HG02623 (cell line): ENCODE measurements around the gene AGRP.
A peak's percentile ranks its signal among the peaks of the same experiment; 100 is the strongest.
"Not testable (repeated sequence)": the region's sequence is repeated elsewhere in the genome, so short reads cannot be mapped to it uniquely, and the experiment has no call there.

Source experiments
- ATAC-seq: cut with Tn5 transposase; IDR thresholded peaks from one replicate; pipeline ENCODE4 v1.9.1; 2021; ENCODE audit warnings: moderate library complexity; ENCODE audit not compliant: unreplicated experiment

Gene AGRP

GRCh38 chr16:67504031-67505021 is 21.0 kb upstream of the AGRP start:
- no peak for ATAC-seq

- no peak for ATAC-seq
These were observed 15.8 kb upstream of the AGRP start for GRCh38 chr16:67499106-67499505.

DNA sequence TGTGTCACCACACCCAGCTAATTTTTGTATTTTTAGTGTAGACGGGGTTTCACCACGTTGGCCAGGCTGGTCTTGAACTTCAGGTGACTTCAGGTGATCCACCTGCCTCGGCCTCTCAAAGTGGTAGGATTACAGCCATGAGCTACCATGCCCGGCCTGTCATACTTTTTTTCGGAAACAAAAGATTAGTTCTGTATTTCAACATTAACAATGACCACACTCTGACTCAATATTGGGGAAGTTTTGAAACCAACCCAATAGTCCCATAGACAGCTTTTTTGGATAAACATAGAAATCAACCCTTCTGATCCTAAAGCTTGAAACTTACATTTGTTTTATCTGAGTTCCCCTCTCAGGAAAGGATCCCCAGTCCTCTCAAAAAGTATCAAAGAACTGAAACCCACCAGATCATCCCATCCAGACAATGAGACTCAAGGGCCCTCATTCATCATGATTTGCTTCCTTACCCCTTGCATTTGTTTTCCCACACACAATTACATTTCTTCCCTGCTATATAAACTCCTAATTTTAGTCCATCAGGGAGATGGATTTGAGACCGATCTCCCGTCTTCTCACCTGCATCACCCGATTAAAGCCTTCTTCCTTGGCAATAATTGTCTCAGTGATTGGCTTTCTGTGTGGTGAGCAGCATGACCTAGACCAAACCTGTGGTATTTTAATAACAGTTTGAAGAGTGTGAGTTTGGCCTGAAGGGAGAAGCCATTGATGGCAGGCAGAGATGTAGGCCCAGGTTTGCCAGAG is 7.2 kb upstream of the AGRP start:
- ATAC-seq, result no peak

GRCh38 chr16:67489401-67490083 is 6.2 kb upstream of the AGRP start:
- ATAC-seq, result no peak

DNA sequence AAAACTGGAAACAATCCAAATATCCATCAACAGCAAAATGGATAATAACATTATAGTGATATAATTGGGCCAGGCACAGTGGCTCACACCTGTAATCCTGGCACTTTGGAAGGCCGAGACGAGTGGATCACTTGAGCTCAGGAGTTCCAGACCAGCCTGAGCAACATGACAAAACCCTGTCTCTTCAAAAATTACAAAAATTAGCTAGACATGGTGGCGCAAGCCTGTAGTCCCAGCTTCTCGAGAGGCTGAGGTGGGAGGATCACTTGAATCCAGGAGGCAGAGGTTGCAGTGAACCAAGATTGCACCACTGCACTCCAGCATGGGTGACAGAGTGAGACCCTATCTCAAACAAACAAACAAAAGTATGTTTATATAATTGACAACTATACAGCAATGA is 4.2 kb upstream of the AGRP start:
- ATAC-seq, result not testable (repeated sequence)

GRCh38 chr16:67486805-67487204 is 3.5 kb upstream of the AGRP start:
- ATAC-seq, result no peak

DNA sequence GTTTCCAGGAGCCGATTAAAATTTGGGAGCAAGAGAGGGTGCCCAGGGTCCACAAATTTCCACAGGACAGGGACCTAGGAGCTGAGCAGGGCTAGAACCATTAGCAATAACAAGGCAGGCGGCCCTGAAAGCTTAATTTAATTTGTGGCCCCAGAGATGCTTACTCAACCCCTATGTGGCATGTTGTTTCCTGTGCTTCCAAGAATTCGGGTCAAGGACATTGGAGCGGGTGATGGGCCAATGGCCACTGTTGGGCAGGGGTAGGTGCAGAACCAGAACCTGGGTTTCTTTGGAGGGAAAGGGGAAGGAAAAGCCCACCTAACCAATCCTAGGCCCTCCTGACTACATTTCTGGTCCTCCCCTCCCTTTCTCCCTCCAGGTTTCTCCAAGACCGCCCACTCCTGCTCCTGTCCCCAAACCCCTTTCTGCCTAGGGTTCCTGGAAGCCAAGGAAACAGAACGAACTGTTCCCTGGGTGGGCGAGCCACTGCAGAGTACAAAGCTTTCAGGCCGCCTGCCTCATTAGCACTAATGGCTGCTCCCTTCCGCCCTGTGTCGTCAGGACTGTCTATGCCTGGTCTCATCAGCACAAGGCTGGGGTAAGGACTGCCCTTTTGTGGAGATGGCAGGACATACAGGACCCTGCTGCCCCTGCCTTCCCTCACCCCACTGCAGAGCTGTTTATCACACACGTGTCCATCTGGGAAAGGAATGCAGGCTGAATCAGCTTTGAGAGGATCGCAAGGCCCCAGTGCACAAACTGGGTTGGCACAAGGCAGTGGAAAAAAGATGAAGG is 581 bp upstream of the AGRP start:
- no peak for ATAC-seq

GRCh38 chr16:67482233-67482924 is 968 bp downstream of the AGRP start:
- ATAC-seq, result no peak

- no peak for ATAC-seq
These were observed 1.6 kb downstream of the AGRP start for GRCh38 chr16:67481561-67482232.

DNA sequence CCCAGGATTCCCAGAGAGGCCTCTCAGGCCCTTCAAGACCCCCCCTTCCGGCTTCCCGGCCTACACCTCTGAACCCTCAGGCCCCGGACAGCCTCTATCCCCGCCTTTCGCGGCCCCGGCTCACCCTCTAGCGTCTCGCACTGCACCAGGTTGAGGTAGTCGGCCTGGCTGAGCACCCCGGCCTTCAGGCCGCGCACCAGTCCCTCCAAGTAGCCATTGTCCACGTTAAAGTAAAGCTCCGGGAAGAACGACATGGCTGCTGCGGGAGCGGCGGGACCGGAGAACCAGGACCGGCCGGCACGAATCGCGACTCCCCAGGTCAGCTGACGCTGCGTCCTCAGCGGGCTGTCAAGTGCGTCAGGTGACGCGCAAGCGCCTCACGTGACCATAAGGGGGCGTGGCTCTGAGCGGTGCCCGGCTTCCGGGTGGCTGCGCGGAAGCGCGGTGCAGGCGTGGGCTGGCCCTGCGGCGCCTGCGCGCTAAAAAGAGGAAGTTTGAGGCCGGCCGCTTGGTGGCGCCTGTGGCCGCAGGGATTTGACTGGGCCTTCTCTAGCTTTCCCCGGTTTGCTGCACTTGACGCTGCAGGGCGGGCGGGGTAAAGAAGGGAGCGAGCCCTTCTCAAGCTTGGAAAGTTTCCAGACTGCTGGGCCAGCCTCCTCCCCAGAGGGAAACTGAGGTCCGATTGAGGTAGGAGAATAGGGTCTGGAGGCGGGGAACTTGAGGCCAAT is 2.4 kb downstream of the AGRP start, which contains the start of gene ATP6V0D1:
Gene ATP6V0D1, minus strand, starts transcription at position 325 of the 728 bp plus-strand sequence. Its CDS starts 71 bp downstream, at position 254.
- ATAC-seq, result peak; percentile 94

DNA sequence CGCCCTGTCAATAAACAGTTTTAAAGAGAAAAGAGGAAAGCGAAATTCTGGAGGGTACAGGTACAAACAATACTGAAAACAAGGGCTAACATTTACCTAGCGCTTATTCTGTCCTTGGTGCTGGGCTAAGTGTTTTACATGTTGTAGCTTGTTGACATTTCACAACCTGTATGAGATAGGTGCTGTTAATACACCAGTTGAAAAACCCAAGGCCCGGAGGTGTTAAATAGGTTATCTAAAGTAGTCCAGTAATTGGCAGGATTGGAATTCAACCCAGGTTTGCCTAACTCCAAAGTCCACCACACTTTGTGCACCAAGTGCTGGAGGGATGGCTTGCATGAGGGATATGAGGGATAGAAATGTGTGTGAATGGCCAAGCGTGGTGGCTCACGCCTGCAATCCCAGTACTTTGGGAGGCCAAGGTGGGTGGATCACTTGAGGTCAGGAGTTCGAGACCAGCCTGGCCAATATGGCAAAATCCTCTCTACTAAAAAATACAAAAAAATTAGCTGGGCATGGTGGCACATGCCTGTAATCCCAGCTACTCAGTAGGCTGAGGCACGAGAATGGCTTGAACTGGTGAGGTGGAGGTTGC is 5.3 kb downstream of the AGRP start:
- no peak for ATAC-seq

DNA sequence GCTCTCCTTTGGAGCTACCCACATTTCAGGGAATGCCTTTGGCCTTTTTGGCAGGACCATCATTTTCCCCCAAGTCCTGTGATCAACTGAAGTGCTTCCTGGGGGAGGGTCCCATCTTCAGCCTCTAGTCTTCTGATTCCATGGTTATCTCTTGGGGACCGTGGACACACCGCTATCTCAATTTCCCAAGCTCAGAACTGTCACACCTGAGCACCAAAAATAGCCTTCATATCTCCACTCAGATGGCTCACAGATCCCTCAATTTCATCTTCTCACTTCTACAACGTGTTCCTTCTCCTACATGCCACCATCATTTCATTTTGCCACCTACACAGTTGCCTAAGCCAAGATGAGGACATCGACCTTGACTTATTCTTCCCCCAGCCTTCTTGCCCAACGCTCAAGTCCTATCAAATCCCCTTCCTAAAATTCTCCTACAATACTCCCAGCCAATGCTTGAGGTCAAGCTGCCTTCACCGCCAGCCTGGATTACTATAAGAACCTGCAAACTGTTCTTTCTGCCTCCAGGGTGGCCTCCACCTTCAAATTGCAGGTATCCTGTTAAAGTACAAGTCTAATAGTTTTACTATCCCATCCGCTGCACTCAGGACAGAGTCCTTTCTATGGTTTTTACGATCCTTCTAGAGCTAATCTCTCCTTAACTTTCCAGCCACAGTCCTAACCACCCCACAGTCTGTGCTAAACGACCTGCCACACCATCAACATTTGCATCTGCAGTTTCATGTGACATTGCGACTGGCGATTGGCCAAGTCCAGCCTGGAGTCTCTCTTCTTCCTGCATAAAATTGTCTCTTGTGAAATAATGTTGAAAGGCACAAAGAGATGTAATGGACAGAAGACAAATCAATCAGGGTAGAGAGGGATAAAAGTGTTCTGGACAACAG is 8.5 kb downstream of the AGRP start:
- ATAC-seq, result no peak

DNA sequence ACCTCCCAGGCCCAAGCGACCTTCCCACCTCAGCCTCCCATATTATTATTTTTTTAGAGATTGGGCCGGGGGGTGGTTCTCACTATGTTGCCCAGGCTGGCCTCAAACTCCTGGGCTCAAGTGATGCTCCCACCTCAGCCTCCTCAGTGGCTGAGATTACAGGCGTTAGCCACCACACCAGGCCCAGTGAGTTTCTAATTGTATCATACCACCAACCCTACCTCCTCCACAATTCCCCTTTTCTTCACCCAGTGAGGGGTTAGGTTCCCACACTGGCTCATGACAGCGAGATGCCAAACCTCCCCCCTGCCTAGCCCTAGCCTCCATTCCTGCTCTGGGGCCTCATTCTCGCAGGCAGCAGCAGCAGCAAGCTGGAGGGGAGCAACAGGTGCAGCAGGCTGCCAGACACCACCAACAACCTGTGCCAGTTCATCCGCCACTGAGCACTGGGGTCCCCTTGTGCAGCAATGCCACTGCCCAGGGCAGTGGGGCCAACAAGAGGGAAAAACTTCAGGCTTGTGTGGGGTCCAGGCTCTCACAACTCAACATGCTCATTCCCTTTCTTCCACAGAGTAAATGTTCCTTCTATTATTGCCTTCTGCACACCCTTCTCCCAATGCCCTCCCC is 11.5 kb downstream of the AGRP start:
- ATAC-seq, result no peak

GRCh38 chr16:67470359-67470758 is 13.0 kb downstream of the AGRP start:
- ATAC-seq, result no peak

DNA sequence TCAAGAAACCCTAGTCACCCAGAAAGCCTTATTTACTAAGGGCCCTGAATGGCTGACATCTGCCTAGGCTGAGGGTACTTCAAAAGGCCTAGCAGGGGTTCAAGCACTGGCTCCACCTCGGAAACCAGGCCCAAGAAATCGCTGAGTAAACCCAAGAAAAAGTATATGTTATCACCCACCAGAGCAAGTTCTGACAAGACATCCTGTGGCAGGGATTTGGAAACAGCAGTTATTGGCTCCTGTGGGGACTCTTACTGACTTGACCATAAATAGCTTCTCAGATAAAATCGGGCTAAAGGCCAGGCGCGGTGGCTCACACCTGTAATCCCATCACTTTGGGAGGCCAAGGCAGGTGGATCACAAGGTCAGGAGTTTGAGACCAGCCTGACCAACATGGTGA is 14.6 kb downstream of the AGRP start:
- ATAC-seq, result no peak

DNA sequence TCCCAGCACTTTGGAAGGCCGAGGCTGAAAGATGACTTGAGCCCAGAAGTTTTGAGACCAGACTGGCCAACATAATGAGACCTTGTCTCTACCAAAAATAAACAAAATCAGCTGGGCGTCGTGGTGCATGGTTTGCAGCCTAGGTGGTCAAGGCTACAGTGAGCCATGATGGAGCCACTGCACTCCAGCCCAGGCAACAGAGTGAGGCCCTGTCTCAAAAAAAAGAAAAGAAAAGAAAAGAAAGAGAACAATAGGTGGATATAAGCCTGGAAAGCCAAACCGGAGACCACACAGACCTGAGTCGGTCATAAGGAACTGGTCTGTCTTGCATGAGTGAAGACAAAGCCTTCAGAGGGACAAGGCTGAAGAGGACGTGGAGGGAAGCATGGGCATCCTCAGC is 16.8 kb downstream of the AGRP start:
- no peak for ATAC-seq

DNA sequence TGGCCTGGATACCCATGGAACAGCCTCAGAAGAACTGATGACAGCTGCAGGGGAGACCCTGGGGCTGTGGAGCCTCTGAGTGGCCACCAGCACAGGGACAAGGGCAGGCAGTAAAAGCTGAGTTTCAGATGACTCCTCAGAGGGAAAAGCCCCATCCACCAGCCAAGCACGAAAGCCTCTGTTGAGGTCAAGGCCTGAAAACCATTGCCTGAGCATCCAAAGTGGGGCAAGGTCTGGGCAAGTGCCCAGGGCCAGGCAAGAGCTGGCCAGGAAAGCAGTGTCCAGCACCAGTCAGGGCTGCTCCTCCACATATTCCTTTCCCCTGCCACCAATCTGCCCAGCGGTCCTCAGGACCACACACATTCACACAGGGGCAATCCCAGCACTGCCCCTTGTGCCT is 18.8 kb downstream of the AGRP start:
- no peak for ATAC-seq
